Inferior parietal cortex (tissue), 1 donor: ENCODE results near the gene NEUROG2.
"Not testable (repeated sequence)": the region's sequence is repeated elsewhere in the genome, so short reads cannot be mapped to it uniquely, and the experiment has no call there.

Experiments
- DNase-seq: peaks from one replicate; pipeline ENCODE4 v3.0.0-alpha.2; 2016; ENCODE audit errors: extremely low spot score

NEUROG2 gene

DNA sequence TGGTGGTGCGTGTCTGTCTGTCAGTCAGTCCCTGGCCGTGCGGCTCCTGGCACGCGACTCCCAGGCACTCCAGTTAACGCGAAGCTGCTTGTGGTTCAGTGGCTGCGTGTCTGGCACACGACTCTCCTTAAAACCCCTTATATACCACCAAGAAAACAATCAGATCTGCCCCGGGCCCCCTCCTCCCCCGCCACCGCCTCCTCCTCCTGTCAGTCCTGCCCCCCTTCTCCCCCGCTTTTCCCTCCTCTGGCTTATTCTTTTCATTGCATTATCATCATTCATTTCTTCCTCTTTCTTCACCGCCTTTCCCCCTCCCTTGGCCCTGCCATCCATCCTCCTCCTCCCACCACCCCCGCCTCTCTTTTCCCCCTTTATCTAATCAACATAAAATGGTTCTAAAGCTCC lies at the start of gene NEUROG2:
NEUROG2 (minus strand) TSS at position 115 of the 405 bp plus-strand sequence. CDS start 705 bp downstream, outside the sequence.
- no peak for DNase-seq

DNA sequence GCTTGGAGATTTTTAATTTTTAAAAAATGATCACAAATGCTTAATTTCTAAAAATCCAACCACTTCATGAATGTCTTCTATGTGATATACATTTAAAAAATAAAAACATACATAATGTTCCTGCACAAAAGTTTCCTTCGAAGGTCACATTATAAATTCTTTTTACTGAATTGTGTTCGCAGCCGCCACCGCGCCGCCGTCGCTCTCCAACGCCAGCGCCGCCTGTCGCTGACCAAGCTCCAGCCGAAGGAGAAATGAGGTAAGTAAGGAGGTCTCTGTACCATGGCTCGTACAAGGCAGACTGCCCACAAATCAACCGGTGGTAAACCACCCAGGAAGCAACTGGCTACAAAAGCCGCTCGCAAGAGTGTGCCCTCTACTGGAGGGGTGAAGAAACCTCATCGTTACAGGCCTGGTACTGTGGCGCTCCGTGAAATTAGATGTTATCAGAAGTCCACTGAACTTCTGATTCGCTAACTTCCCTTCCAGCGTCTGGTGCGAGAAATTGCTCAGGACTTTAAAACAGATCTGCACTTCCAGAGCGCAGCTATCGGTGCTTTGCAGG lies 48.8 kb upstream of the NEUROG2 start:
- no peak for DNase-seq

DNA sequence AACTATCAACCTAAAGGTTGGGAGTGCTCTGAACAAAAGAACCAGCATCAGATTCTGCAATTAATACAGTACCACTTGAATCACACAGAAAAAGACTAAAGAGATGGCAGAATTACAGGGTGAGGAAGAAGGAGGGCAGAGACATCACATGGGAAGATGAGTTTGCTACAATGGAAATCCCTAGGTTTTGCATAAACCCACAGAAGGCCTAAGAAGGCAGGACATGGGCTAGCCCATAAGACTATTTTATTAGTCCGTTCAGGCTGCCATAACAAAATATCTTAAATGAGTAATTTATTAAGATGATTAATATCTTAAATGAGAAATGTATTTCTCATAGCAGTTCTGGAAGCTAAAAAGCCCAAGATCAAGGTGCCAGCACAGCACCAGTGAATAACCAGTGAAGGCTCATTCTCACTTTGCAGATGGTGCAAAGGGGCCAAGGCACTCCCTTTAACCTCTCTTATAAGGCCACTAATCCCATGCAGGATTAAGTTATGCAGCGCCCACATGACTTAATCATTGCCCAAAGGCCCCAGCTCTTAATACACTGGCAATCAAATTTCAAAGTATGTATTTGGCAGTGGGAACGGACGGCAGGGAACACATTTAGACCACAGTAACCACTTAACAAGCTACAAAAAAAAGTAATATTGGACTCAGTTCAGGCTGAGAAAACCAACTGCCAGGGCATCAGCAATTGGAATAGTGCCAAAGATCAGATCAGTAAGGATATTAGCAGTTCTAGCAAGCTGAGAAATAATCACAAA lies 47.6 kb upstream of the NEUROG2 start:
- no peak for DNase-seq

DNA sequence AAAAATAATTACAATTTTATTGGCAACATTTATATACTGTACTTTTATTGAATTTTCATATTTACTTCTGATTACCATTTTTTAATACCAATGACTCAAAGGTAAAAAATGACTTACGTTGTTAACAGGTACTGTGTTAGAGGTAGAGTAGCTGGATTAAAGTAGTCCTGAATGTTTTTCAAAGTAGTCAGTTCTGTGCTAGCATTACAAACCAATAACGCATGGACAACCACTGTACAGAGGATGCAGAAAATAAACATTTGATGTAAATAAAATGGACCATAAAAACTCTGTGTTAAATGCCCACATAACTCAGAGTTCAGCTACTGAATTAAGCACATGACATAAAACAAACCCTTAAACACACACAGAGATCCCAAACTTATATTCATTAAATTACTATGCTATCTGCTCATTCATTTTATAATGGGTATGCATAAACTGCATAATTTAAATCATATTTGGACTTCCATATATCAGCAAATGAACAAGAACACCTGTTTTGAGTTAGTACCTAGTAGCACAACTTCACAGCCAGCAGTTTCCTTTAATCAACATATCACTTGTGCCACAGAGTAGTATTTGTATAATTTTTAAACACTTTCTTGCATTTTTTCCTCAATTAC lies 46.4 kb upstream of the NEUROG2 start:
- DNase-seq: no peak

DNA sequence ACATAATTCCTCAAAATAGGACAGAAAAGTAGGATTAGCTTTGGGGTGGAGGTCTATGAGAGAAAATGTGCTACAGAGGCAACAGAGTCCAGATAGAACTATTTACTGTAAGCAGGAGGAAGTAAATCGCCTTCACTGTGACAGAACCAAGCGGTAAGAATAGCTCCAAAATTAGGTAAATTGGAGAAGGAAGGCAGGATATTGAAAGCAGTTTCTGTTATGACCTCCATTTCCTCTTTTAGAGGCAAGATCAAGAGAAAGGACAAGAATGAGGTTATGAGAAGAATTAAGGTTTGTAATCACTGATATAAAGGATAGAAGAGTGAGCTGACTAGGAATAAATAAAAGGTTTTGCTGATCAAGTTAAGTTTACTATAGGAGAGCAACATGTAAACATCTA lies 44.1 kb upstream of the NEUROG2 start:
- DNase-seq: no peak

DNA sequence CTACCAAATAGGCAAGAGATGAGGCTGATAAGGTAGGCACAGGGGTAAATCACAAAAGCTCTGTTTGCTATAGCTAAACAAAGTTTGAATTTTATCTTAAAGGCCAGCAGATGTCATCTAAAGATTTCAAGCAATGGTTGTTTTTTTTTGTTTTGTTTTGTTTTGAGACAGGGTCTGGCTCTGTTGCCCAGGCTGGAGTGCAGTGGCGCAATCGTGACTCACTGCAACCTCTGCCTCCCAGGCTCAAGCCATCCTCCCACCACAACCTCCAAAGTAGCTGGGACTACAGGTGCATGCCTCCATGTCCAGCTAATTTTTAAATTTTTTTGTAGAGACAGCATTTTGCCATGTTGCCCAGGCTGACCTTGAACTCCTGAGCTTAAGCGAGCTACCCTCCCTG lies 43.1 kb upstream of the NEUROG2 start:
- no peak for DNase-seq

DNA sequence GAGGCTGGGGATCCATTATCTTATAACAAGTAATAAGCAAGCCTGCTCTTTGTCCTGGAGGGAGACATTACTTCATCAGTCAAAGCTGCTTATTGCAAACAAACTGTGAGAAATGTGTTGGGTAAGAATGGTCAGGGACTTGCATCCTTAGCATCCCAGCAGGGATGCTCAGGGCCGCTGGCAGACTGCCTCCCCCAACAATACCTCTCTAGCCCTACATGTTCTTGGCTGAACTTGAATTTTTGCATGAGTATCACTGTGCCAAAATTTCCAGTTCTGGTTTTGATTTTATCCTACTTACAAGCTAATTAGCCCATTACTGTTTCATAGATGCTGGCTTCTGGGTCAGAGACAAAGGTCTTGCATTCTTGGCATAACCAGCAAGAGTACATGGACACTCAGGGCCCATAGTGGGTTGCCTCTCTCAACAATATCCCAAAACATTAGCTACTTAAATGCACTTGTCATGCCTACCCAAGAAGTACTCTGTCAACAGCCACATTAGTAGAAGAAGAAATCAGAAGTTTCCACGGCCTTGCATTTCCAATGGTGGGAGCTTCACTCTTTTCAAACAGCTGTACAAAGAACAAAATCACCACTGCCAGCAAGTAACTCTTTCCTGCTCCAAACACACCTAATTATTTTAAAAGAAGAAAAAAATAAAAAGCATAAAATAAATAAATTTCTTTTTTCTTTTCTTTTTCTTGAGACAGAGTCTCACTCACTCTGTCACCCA lies 41.9 kb upstream of the NEUROG2 start:
- DNase-seq: no peak

DNA sequence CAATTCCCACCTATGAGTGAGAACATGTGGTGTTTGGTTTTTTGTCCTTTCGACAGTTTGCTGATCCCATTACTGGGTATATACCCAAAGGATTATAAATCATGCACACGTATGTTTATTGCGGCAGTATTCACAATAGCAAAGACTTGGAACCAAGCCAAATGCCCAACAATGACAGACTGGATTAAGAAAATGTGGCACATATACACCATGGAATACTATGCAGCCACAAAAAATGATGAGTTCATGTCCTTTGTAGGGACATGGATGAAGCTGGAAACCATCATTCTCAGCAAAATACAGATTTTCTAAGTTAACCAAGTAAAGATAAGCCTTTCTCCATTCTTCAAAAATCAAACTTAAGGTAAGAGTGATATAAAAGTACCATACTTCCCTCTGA lies 38.3 kb upstream of the NEUROG2 start:
- DNase-seq: not testable (repeated sequence)

DNA sequence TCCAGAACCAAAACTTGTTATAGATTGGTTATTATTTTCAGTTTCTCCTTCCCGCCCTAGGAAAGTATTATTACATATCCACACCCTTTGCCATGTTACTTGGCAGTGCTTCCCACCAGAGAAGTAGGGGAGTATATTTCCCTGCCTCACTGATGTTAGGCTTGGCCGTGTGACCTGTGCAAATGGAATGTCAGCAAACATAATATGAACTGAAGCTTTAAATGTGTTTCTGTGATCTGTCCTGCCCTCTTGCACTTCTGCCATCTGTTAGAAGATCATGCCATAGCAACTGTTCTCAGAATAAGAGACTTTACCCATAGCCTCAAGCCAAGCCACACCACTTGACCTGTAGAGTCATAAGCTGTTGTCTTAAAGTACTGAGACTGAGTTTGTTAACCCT lies 36.7 kb upstream of the NEUROG2 start:
- no peak for DNase-seq

DNA sequence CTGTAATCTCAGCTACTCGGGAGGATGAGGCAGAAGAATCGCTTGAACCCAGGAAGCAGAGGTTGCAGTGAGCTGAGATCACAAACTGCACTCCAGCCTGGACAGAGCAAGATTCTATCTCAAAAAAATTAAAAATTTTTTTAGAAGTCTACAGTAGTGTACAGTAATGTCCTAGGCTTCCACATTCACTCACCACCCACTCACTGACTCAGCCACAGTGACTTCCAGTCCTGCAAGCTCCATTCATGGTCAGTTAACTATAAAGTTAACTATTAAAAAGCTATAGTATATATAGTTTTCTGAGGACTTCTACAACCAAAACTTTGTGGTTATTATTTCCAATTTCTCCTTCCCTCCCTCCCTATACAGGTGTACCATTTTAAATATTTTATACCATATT lies 34.7 kb upstream of the NEUROG2 start:
- no peak for DNase-seq

DNA sequence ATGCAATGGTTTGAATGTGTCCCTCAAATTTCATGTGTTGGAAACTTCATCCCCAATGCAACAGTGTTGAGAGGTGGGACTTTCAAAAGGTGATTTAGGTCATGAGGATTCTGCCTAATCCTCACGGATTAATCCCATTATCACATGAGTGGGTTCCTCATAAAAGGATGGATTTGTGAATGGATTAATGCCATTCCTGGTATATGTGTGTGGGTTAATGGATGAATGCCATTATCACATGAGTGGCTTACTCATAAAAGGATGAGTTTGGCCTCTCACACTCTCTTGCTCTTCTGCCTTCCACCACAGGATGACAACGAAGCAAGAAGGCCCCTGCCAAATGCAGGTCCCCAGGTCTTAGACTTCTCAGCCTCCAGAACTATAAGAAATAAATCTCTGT lies 30.5 kb upstream of the NEUROG2 start:
- no peak for DNase-seq

DNA sequence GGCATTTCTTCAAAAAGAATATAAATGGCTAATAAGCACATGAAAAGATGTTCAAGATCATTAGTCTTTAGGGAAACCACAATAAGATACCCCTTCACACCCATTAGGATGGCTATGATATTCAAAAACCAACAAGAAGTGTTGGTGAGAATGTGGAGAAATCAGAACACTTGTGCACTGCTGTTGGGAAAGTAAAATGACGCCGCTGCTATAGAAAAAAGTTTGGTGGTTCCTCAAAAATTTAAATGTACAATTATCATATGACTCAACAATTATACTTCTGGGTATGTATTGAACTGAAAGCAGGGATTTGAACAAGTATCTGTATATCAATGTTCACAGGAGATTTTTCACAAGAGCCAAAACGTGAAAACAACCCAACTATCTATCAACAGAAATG lies 29.4 kb upstream of the NEUROG2 start:
- DNase-seq: no peak

DNA sequence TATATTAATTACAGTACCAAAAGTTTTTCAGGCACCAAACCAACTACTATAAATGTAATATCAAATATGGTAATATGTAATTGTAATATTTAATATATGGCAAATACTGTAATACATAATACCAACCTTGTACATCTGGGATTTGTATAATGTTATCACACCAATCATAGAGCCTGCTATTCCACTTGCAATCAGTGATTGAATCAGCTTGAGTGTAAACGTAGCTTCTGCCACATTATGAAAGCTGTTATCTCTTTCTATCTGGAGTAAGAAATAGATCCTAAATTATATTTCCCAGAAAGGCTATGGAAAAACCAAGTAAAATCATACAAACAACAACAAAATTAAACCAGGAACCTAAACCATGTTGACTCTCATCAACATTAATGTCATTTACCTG lies 24.7 kb upstream of the NEUROG2 start:
- DNase-seq: no peak

DNA sequence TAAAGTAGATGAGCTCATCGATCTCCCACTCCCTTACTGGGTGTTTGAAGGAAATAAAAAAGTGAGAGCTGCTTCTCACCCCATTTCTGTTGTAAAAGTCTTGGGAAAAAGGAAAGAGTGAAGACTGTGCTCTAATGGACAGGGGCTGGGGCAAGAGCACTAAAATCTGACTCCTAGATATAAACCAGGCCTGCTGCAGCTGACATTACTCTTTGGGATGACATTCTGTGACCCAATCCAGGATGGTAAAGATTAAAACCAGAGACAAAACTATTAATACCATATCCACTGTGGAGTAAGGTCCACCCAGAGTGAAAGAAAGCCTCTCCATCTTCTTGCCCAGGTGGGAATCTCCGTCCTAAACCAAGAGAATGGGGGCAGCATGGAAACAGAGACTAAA lies 20.1 kb upstream of the NEUROG2 start:
- DNase-seq: no peak

DNA sequence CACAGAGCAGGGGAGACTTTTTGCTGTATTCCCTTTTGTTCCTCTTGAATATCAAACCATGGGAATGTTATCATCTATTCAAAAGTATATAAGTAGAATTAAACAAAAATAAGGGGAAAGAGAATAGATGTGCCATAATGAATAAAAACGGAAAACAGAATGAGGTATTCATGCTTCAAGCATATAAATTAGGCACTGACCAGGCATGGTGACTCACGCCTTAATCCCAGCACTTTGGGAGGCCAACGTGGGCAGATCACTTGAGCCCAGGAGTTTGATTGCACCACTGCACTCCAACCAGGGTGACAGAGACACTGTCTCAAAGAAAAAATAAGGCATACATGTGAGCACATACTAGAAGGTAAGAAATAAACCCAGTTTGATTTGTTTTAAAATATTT lies 16.3 kb upstream of the NEUROG2 start:
- DNase-seq: no peak

DNA sequence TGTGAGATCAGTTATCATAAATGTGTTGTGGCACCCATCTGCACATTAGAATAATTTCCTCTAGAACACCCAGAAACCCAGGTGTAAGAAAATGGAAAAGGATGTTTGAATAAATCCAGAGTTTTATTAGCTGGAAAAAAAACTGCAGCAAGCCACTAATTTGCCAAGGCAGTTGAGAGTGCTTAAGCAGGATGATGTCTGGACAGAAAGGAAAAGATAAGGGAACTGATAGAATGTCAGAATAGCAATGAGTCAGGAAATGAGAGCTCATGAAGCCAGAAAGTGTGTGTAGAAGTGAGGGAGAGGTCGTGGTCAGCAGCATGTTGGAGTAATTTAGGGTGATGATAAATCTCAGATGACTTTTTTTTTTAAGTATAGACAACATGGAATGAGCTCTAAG lies 15.2 kb upstream of the NEUROG2 start:
- no peak for DNase-seq

DNA sequence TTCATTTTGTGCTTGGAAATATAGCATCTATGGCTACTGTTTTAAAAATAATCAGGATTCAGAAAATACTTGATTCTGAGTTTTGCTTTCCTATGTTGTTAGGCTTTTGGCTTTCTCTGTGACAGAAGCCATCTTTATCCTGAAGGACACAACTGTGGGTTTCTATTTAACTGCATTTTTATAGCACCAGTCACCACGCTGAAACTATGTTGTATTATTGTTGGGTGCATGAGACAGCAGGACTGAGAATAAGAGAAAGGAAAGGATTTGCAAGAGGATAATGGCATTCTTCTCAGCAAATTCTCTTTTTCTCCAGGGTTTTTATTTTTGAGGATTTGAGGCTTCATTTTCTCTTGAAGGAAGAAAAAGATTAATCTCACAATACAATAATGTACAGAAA lies 10.1 kb upstream of the NEUROG2 start:
- DNase-seq: no peak

DNA sequence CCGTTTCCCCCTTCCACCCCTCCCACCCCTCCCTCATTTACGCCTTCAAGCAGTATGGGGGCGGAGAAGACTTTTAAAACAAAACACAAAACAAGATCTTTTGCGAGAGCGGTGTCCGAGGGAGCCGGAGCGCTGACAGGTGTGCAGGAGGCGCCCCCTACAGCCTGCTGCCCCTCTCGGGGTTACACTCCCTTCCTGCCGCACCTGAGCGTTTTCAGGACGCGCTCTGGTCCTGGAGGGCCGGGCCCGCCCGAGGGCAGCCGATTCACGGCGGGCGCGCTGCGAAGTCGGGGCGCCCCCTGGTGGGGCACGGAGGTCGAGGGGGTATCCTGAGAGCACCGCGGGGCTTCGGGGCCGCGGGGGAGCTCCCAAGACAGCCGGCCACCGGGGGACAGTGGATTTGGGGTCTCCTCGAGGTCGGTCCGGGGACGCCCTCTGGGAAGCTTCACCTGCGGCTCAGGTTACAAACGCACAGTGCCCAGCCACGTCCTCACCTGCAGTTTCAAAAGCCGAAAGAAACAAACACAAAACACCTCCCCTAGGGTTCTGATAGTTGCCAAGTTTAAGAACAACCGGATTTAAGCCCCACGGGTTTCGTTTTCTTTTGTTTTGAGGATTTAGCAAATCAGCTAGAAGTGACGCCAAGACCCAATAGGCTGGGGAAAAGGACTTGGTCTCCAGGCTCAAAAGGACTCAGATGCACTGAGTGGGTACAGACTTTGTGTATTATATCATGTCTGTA lies 8.0 kb upstream of the NEUROG2 start:
- no peak for DNase-seq

DNA sequence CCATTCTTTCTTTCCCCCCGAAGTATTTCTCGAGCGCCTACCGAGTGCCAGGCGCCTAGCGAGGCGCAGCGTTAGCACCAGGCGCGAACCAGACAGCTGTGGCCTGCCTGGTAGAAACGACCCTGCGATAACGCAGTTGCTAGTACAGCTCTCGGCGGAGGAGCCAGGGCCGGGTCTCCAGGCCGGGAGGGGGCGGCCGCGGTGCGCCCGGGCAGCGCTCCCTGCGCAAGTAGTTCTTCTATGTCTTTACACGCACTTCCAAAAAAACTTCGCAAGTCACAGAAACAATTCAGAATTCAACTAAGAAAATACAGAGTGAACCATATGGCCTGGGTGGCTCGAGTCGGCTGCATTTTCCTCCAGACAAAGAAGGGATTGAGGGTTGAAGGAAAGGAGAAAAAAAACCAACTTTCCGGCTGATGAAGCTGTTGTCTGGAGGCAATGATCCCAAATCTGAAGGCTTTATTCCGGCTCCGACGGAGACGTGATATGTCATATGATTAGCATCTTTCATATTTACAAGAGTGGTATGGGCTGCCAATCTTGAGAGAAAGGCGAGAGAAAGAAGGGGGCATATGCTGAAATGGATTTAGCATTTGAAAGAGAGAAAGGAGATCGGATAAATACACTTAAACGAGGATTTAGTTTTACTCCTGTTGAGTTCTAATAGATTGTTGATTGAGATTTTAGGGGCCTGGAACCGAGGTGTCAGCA lies 7.2 kb upstream of the NEUROG2 start:
- DNase-seq: no peak

DNA sequence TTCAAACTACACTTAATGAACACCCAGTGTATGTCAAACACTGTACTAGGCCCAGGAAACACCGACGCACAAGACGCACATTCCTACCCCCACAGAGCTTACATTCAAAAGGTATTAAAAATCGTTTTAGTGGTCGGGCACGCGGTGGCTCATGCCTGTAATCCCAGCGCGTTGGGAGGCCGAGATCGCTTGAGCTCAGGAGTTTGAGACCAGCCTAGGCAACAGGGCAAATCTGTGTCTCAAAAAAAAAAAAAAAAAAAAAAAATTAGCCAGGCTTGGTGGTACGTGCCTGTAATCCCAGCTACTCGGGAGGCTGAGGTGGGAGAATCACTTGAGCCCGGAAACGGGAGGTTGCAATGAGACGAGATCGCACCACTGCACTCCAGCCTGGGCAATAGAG lies 6.5 kb upstream of the NEUROG2 start:
- DNase-seq: not testable (repeated sequence)
